Measurements from ENCODE around the gene PBX1.

PBX1 gene

GRCh38 chr1:164796916-164797315 lies 237.9 kb downstream of the PBX1 start:
- FAIRE-seq (no peak), DNase-seq (ENCODE audit: insufficient read length, low spot score) (no peak)

- DNase-seq (ENCODE audit: insufficient read length, low spot score) (no peak), FAIRE-seq (no peak)
These were observed 242.3 kb downstream of the PBX1 start for GRCh38 chr1:164801246-164801731.

GRCh38 chr1:164801791-164802502 lies 243.0 kb downstream of the PBX1 start:
- no peak for DNase-seq (ENCODE audit: insufficient read length, low spot score)
- FAIRE-seq, result no peak

- DNase-seq (ENCODE audit: insufficient read length, low spot score) (no peak), FAIRE-seq (no peak)
These were observed 243.7 kb downstream of the PBX1 start for GRCh38 chr1:164802529-164803282.

GRCh38 chr1:164803366-164803765 lies 244.4 kb downstream of the PBX1 start:
- FAIRE-seq (no peak), DNase-seq (ENCODE audit: insufficient read length, low spot score) (no peak)

- FAIRE-seq, result no peak
- DNase-seq (ENCODE audit: insufficient read length, low spot score), result no peak
These were observed 245.4 kb downstream of the PBX1 start for GRCh38 chr1:164804366-164804765.

GRCh38 chr1:164805399-164805798 lies 246.4 kb downstream of the PBX1 start:
- no peak for FAIRE-seq
- DNase-seq (ENCODE audit: insufficient read length, low spot score), result no peak

- FAIRE-seq (no peak), DNase-seq (ENCODE audit: insufficient read length, low spot score) (no peak)
These were observed 247.5 kb downstream of the PBX1 start for GRCh38 chr1:164806531-164806930.

- no peak for DNase-seq (ENCODE audit: insufficient read length, low spot score)
- FAIRE-seq, result no peak
These were observed 254.8 kb downstream of the PBX1 start for GRCh38 chr1:164813776-164814175.

- FAIRE-seq, result no peak
- DNase-seq (ENCODE audit: insufficient read length, low spot score), result no peak
These were observed 262.7 kb downstream of the PBX1 start for GRCh38 chr1:164821648-164822047.

GRCh38 chr1:164823486-164824279 lies 264.7 kb downstream of the PBX1 start:
- FAIRE-seq (no peak), DNase-seq (ENCODE audit: insufficient read length, low spot score) (no peak)

GRCh38 chr1:164824542-164824941 lies 265.6 kb downstream of the PBX1 start:
- no peak for FAIRE-seq

GRCh38 chr1:164830628-164831027 lies 271.6 kb downstream of the PBX1 start:
- FAIRE-seq (no peak), DNase-seq (ENCODE audit: insufficient read length, low spot score) (no peak)

More at GRCh38 chr1:164824542-164824941, 265.6 kb downstream of the PBX1 start:
- DNase-seq (ENCODE audit: insufficient read length, low spot score), result no peak

- FAIRE-seq (no peak), DNase-seq (ENCODE audit: insufficient read length, low spot score) (no peak)
These were observed 275.7 kb downstream of the PBX1 start for GRCh38 chr1:164834641-164835040.

- DNase-seq (ENCODE audit: insufficient read length, low spot score) (no peak), FAIRE-seq (no peak)
These were observed 277.6 kb downstream of the PBX1 start for GRCh38 chr1:164836614-164837018.

GRCh38 chr1:164838786-164839185 lies 279.8 kb downstream of the PBX1 start:
- FAIRE-seq (no peak), DNase-seq (ENCODE audit: insufficient read length, low spot score) (no peak)

GRCh38 chr1:164840936-164841335 lies 282.0 kb downstream of the PBX1 start:
- no peak for DNase-seq (ENCODE audit: insufficient read length, low spot score)
- FAIRE-seq, result no peak

GRCh38 chr1:164841702-164842465 lies 282.9 kb downstream of the PBX1 start:
- no peak for FAIRE-seq
- DNase-seq (ENCODE audit: insufficient read length, low spot score), result no peak

- FAIRE-seq (no peak), DNase-seq (ENCODE audit: insufficient read length, low spot score) (no peak)
These were observed 283.9 kb downstream of the PBX1 start for GRCh38 chr1:164842870-164843269.

GRCh38 chr1:164843743-164844500 lies 284.9 kb downstream of the PBX1 start:
- no peak for DNase-seq (ENCODE audit: insufficient read length, low spot score)
- no peak for FAIRE-seq
